H1 (cell line): ENCODE data around the gene MEIS2. TPM values are rescaled to one million over a fixed set of nuclear protein-coding genes. Genes with fewer than 3 reads are reported as not detected.

Experiments
- CTCF ChIA-PET: fragments of 300-600 bp; sonication (Branson Sonifier 250); formaldehyde crosslinking; loops from one replicate; lab custom pipeline; 2021; ENCODE audit not compliant: partially characterized antibody; lab: Charles Lee
- POLR2A ChIA-PET: fragments of 300-600 bp; sonication (Branson Sonifier 250); formaldehyde crosslinking; loops from one replicate; lab custom pipeline; 2021; ENCODE audit warnings: inconsistent platforms; ENCODE audit not compliant: partially characterized antibody; lab: Charles Lee
- DNase-seq, 2 experiments: peaks; one replicate each; pipeline versions ENCODE4 v3.0.0 to v3.0.0-alpha.2; 2010 to 2022; ENCODE audit warnings: low spot score in 2 of 2, low read depth in 1 of 2, mixed read lengths in 1 of 2
- FAIRE-seq: peaks from 2 replicates; lab custom pipeline; 2011; peaks lifted over from hg19 to GRCh38; lab: Jason Lieb, UNC
- H2AFZ ChIP-seq: 2 replicates; pipeline ENCODE4 v1.8.1; 2012; ENCODE audit warnings: low read length, inconsistent platforms
- H2AK5ac ChIP-seq: 2 replicates; pipeline ENCODE4 v1.6.1; 2013; ENCODE audit warnings: low read depth, low read length
- H2BK120ac ChIP-seq: replicated peaks from 2 replicates; pipeline ENCODE3; 2013; ENCODE audit warnings: low read depth, low read length, inconsistent platforms
- H2BK12ac ChIP-seq: 2 replicates; pipeline ENCODE4 v1.6.1; 2013; ENCODE audit warnings: low read depth, low read length
- H2BK15ac ChIP-seq: 2 replicates; pipeline ENCODE4 v1.6.1; 2013; ENCODE audit warnings: low read length
- H2BK20ac ChIP-seq: 2 replicates; pipeline ENCODE4 v1.6.1; 2013; ENCODE audit warnings: low read length
- H2BK5ac ChIP-seq: 2 replicates; pipeline ENCODE4 v1.6.1; 2013; ENCODE audit warnings: low read depth, low read length
- H3K14ac ChIP-seq: 2 replicates; pipeline ENCODE4 v1.6.1; 2013; ENCODE audit warnings: inconsistent platforms; ENCODE audit not compliant: insufficient read length
- H3K18ac ChIP-seq: 2 replicates; pipeline ENCODE4 v1.6.1; 2013; ENCODE audit warnings: low read length; ENCODE audit errors: extremely low read depth
- H3K23ac ChIP-seq: 2 replicates; pipeline ENCODE4 v1.6.1; 2013; ENCODE audit warnings: inconsistent platforms; ENCODE audit not compliant: insufficient read length
- H3K23me2 ChIP-seq: 2 replicates; pipeline ENCODE4 v1.6.1; 2013; ENCODE audit warnings: low read depth, low read length
- H3K27ac ChIP-seq: 2 replicates; pipeline ENCODE4 v1.6.1; 2011; ENCODE audit warnings: low read depth, low read length, inconsistent platforms
- H3K27me3 ChIP-seq, 4 experiments: replicated peaks in 1 of 4; 1 replicate in 1 of 4; 2 replicates in 3 of 4; pipeline versions ENCODE4 v1.6.1 to v1.8.1; 2011 to 2013; ENCODE audit warnings: low read length in 3 of 4, mild to moderate bottlenecking in 3 of 4, inconsistent platforms in 2 of 4, mixed read lengths in 2 of 4, moderate library complexity in 1 of 4; ENCODE audit not compliant: control insufficient read depth in 3 of 4, insufficient read depth in 3 of 4; ENCODE audit errors: extremely low read depth in 1 of 4
- H3K36me3 ChIP-seq, 4 experiments: 2 replicates each; pipeline versions ENCODE4 v1.6.1 to v1.8.1; 2011 to 2013; ENCODE audit warnings: mild to moderate bottlenecking in 4 of 4, low read length in 3 of 4, moderate library complexity in 2 of 4, control low read depth in 1 of 4, inconsistent platforms in 1 of 4; ENCODE audit not compliant: insufficient read depth in 4 of 4, control insufficient read depth in 2 of 4
- H3K4ac ChIP-seq: replicated peaks from 2 replicates; pipeline ENCODE3; 2013; ENCODE audit warnings: low read length, low read depth, mixed read lengths, inconsistent platforms; ENCODE audit not compliant: insufficient read length
- H3K4me1 ChIP-seq, 4 experiments: replicated peaks in 1 of 4; 1 replicate in 1 of 4; 2 replicates in 3 of 4; pipeline versions ENCODE4 v1.6.1 to v1.8.1; 2011 to 2013; ENCODE audit warnings: low read length in 3 of 4, inconsistent platforms in 2 of 4, mixed read lengths in 1 of 4; ENCODE audit not compliant: insufficient read depth in 4 of 4, control insufficient read depth in 3 of 4
- H3K4me2 ChIP-seq, 2 experiments: 2 replicates each; pipeline versions ENCODE4 v1.6.1 to v1.8.1; 2011 to 2013; ENCODE audit warnings: low read depth in 2 of 2, low read length in 2 of 2, control low read depth in 1 of 2, inconsistent platforms in 1 of 2, mild to moderate bottlenecking in 1 of 2; ENCODE audit not compliant: insufficient read depth in 1 of 2
- H3K4me3 ChIP-seq, 4 experiments: fragments of 200-600, 300-600 bp in 1 of 4; sonication (generic), shearing (Covaris generic), sonication (Bioruptor Twin) in 1 of 4; 2 replicates each; pipeline versions ENCODE4 v1.5.1 to v1.8.1; 2011 to 2016; ENCODE audit warnings: low read length in 4 of 4, low read depth in 3 of 4, control low read depth in 2 of 4, inconsistent platforms in 2 of 4, mild to moderate bottlenecking in 2 of 4, mixed read lengths in 1 of 4, moderate library complexity in 1 of 4; ENCODE audit not compliant: insufficient read depth in 2 of 4; ENCODE audit errors: extremely low read depth in 1 of 4
- H3K56ac ChIP-seq: replicated peaks from 2 replicates; pipeline ENCODE3; 2013; ENCODE audit warnings: low read depth, mild to moderate bottlenecking, mixed read lengths, low read length, inconsistent platforms; ENCODE audit not compliant: insufficient read length
- H3K79me1 ChIP-seq: 2 replicates; pipeline ENCODE4 v1.6.1; 2013; ENCODE audit warnings: low read depth, low read length, control low read depth
- H3K79me2 ChIP-seq, 2 experiments: 2 replicates each; pipeline versions ENCODE4 v1.6.1 to v1.8.1; 2012 to 2013; ENCODE audit warnings: low read length in 2 of 2, mild to moderate bottlenecking in 2 of 2, inconsistent platforms in 1 of 2; ENCODE audit not compliant: insufficient read depth in 2 of 2, control insufficient read depth in 1 of 2
- H3K9ac ChIP-seq, 4 experiments: replicated peaks in 1 of 4; 1 replicate in 1 of 4; 2 replicates in 3 of 4; pipeline versions ENCODE4 v1.6.1 to v1.8.1; 2011 to 2013; ENCODE audit warnings: low read depth in 3 of 4, low read length in 3 of 4, control low read depth in 2 of 4, mild to moderate bottlenecking in 2 of 4, moderate library complexity in 2 of 4, inconsistent platforms in 1 of 4; ENCODE audit errors: extremely low read depth in 1 of 4
- H3K9me3 ChIP-seq, 2 experiments: 2 replicates each; pipeline versions ENCODE4 v1.6.1 to v1.8.1; 2012 to 2013; ENCODE audit warnings: mild to moderate bottlenecking in 2 of 2, moderate library complexity in 2 of 2, control low read depth in 1 of 2, inconsistent platforms in 1 of 2, low read depth in 1 of 2, low read length in 1 of 2, mixed read lengths in 1 of 2; ENCODE audit not compliant: insufficient read depth in 2 of 2
- H4K20me1 ChIP-seq, 2 experiments: replicated peaks in 1 of 2; 2 replicates each; pipeline versions ENCODE3 to v1.8.1; 2011 to 2013; ENCODE audit warnings: inconsistent platforms in 2 of 2, low read length in 2 of 2, mild to moderate bottlenecking in 1 of 2; ENCODE audit not compliant: insufficient read depth in 2 of 2, control insufficient read depth in 1 of 2
- H4K5ac ChIP-seq: 2 replicates; pipeline ENCODE4 v1.6.1; 2013; ENCODE audit warnings: low read length, low read depth, mixed read lengths, inconsistent platforms; ENCODE audit not compliant: insufficient read length
- H4K8ac ChIP-seq: 2 replicates; pipeline ENCODE4 v1.8.0; 2013; ENCODE audit warnings: mild to moderate bottlenecking, moderate library complexity, low read length, inconsistent platforms; ENCODE audit not compliant: insufficient read depth; ENCODE audit errors: extremely low read depth
- H4K91ac ChIP-seq: replicated peaks from 2 replicates; pipeline ENCODE3; 2013; ENCODE audit warnings: low read length, mixed read lengths, inconsistent platforms; ENCODE audit not compliant: insufficient read length
- CHD2 ChIP-seq: IDR thresholded peaks from 2 replicates; pipeline ENCODE4 v1.6.1; 2012; ENCODE audit warnings: low read length, improper control_type of control experiment
- GTF2F1 ChIP-seq: IDR thresholded peaks from 2 replicates; pipeline ENCODE4 v1.6.1; 2012; ENCODE audit warnings: low read depth, low read length, improper control_type of control experiment, borderline replicate concordance
- PHF8 ChIP-seq: fragments of 200-600 bp; sonication (generic); conservative IDR thresholded peaks from 2 replicates; pipeline ENCODE4 v1.7.1; 2012; ENCODE audit warnings: low read depth, mild to moderate bottlenecking, inconsistent platforms, low read length, moderate library complexity
- RAD21 ChIP-seq, 2 experiments: IDR thresholded peaks in 1 of 2; conservative IDR thresholded peaks in 1 of 2; 2 replicates each; pipeline ENCODE4 v1.6.1; 2011; ENCODE audit warnings: low read depth in 2 of 2, low read length in 2 of 2, improper control_type of control experiment in 1 of 2, inconsistent platforms in 1 of 2, mild to moderate bottlenecking in 1 of 2, moderate library complexity in 1 of 2
- RXRA ChIP-seq: IDR thresholded peaks from 2 replicates; pipeline ENCODE4 v1.6.1; 2011; ENCODE audit warnings: low read depth, mild to moderate bottlenecking, low read length, moderate library complexity; ENCODE audit not compliant: insufficient read depth
- SIN3A ChIP-seq, 2 experiments: IDR thresholded peaks in 1 of 2; conservative IDR thresholded peaks in 1 of 2; 2 replicates each; pipeline ENCODE4 v1.6.1; 2011 to 2012; ENCODE audit warnings: low read length in 2 of 2, improper control_type of control experiment in 1 of 2, low read depth in 1 of 2, mild to moderate bottlenecking in 1 of 2
- TAF1 ChIP-seq: IDR thresholded peaks from 2 replicates; pipeline ENCODE4 v1.6.1; 2011; ENCODE audit warnings: mild to moderate bottlenecking, low read depth, low read length
- TBP ChIP-seq: IDR thresholded peaks from 2 replicates; pipeline ENCODE4 v1.6.1; 2011; ENCODE audit warnings: low read depth, low read length, improper control_type of control experiment
- ZNF274 ChIP-seq: IDR thresholded peaks from 2 replicates; pipeline ENCODE4 v1.7.0; 2012; ENCODE audit warnings: low read length, borderline replicate concordance; ENCODE audit errors: extremely low read depth
- WGBS, 2 experiments: shearing (Covaris generic) in 1 of 2; methylation state at CpG; one replicate each; pipeline versions ENCODE4 v1.1.6 to v1.1.7; 2013 to 2015; ENCODE audit warnings: low lambda C conversion rate in 2 of 2, mixed read lengths in 2 of 2, inconsistent platforms in 1 of 2, low coverage in 1 of 2, missing lambda C conversion rate in 1 of 2; ENCODE audit not compliant: insufficient replicate concordance in 2 of 2, insufficient coverage in 1 of 2, insufficient read length in 1 of 2; ENCODE audit errors: extremely low coverage in 1 of 2, missing lambda C conversion rate in 1 of 2; 5-methylcytosine and 5-hydroxymethylcytosine counted together
- polyA plus RNA-seq, 7 experiments: library from polyadenylated mRNA; depleted of rRNA in 3 of 7; stranded (reverse) in 5 of 7; unstranded in 2 of 7; fragments of >200 nt in 5 of 7; fragments of 200-250 nt in 2 of 7; gene quantifications; 1 replicate in 5 of 7; 2 replicates in 1 of 7; 4 replicates in 1 of 7; pipeline versions ENCODE4 v1.2.1 to v1.2.3, GENCODE V29; 2011 to 2013; ENCODE audit warnings: missing spikeins in 2 of 7, mixed read lengths in 2 of 7
- total RNA-seq: library from RNA; stranded (reverse); fragmentation: NEBNext Ultra II Directional; extraction: Animal tissue kit (Norgen Biotek cat#: 25700); gene quantifications from 2 replicates; pipeline ENCODE4 v1.2.1, GENCODE V29; 2021
- TF ChIP-seq, protein P1 (sequence below), 3 experiments: IDR thresholded peaks; 1 replicate in 2 of 3; 2 replicates in 1 of 3; pipeline versions ENCODE4 v1.5.1 to v1.6.1; 2011; ENCODE audit warnings: low read length in 3 of 3, mild to moderate bottlenecking in 3 of 3, inconsistent platforms in 2 of 3, low read depth in 1 of 3, moderate library complexity in 1 of 3; ENCODE audit not compliant: insufficient read depth in 1 of 3; ENCODE audit errors: control extremely low read depth in 1 of 3

The MEIS2 gene
- total and polyA plus RNA-seq, 2 of the 8 experiments (the other 6 are each of a cell fraction or from before 2014, with no cell fraction given): 0.22 to 1.2 TPM

GRCh38 chr15:36903195-36903594, 197.2 kb downstream of the MEIS2 start:
- 87% methylated on average over 1 of the region's 1 CpG; no CpG with 5 or more reads in 1 of the 2 experiments for WGBS, 2 experiments
- no peak overlapping the region for H3K23ac ChIP-seq
- TF ChIP-seq RXRA (no peak), GTF2F1 (no peak), RAD21 (IDR thresholded peaks at IDR 0.05 in 1 of 2, conservative IDR thresholded peaks at IDR 0.05 in 1 of 2; ENCODE audit: low read depth in 2 of 2, low read length in 2 of 2) (no peak), SIN3A (conservative IDR thresholded peaks at IDR 0.05 in 1 of 2, IDR thresholded peaks at IDR 0.05 in 1 of 2; ENCODE audit: low read depth in 1 of 2, low read length in 2 of 2) (no peak), PHF8 (no peak), CHD2 (no peak), ZNF274 (no peak), TBP (no peak), TAF1 (no peak)
- TF ChIP-seq, protein P1, sequence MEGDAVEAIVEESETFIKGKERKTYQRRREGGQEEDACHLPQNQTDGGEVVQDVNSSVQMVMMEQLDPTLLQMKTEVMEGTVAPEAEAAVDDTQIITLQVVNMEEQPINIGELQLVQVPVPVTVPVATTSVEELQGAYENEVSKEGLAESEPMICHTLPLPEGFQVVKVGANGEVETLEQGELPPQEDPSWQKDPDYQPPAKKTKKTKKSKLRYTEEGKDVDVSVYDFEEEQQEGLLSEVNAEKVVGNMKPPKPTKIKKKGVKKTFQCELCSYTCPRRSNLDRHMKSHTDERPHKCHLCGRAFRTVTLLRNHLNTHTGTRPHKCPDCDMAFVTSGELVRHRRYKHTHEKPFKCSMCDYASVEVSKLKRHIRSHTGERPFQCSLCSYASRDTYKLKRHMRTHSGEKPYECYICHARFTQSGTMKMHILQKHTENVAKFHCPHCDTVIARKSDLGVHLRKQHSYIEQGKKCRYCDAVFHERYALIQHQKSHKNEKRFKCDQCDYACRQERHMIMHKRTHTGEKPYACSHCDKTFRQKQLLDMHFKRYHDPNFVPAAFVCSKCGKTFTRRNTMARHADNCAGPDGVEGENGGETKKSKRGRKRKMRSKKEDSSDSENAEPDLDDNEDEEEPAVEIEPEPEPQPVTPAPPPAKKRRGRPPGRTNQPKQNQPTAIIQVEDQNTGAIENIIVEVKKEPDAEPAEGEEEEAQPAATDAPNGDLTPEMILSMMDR (IDR thresholded peaks at IDR 0.05; ENCODE audit: control extremely low read depth in 1 of 3, insufficient read depth in 1 of 3, low read depth in 1 of 3, low read length in 3 of 3): no peak

More at GRCh38 chr15:36903195-36903594, 197.2 kb downstream of the MEIS2 start:
- H2BK5ac ChIP-seq: no peak overlapping the region
- H2AFZ ChIP-seq: no peak overlapping the region
- H4K91ac ChIP-seq: no peak overlapping the region
- H3K56ac ChIP-seq: no peak overlapping the region
- H2AK5ac ChIP-seq: no peak overlapping the region
- no peak overlapping the region for H3K14ac ChIP-seq
- ChIA-PET CTCF (interaction anchor here (1.1 to 1.9 kb wide), 3 partner anchors 12 to 206 kb away, joined by 3 to 7 read pairs (median 4); no protein-coding TSS in a partner anchor), POLR2A (no interaction called here)
- H3K27ac ChIP-seq: no peak overlapping the region
- H3K9ac ChIP-seq: no peak overlapping the region
- no peaks in the 10 kb centered on the region for H3K23me2 ChIP-seq
- H3K27me3 ChIP-seq: no peaks in the 10 kb centered on the region
- no peak overlapping the region for H2BK20ac ChIP-seq
- no peak overlapping the region for H3K18ac ChIP-seq
- H3K4me3 ChIP-seq: no peak overlapping the region
- no peaks in the 10 kb centered on the region for H3K79me1 ChIP-seq
- H4K5ac ChIP-seq: no peak overlapping the region
- H3K36me3 ChIP-seq: no peaks in the 10 kb centered on the region; a peak in 1 of 8 replicates
- no peak overlapping the region for H3K4me2 ChIP-seq
- H4K8ac ChIP-seq: no peak overlapping the region
- peaks cover 0 to 27% (median 13%) of the 10 kb centered on the region in 4 experiments; a peak in 4 of 7 replicates for H3K4me1 ChIP-seq
- FAIRE-seq (no peak), DNase-seq (no peak)
- H4K20me1 ChIP-seq: peaks cover 0 to under 1% of the 10 kb centered on the region in 2 experiments
- no peak overlapping the region for H2BK12ac ChIP-seq
- H2BK120ac ChIP-seq: no peak overlapping the region
- H3K79me2 ChIP-seq: no peaks in the 10 kb centered on the region
- no peak overlapping the region for H3K4ac ChIP-seq
- H2BK15ac ChIP-seq: no peak overlapping the region
- H3K9me3 ChIP-seq: no peaks in the 10 kb centered on the region
